Forelimb muscle (tissue), 1 donor: ENCODE data around the gene C16orf87. TPM values are rescaled to one million over a fixed set of nuclear protein-coding genes. Genes with fewer than 3 reads are reported as not detected.
"Not testable (repeated sequence)": the region's sequence is repeated elsewhere in the genome, so short reads cannot be mapped to it uniquely, and the experiment has no call there.

Experiments used
- DNase-seq: peaks from one replicate; pipeline ENCODE4 v3.0.0-alpha.2; 2013; ENCODE audit warnings: low read depth
- polyA plus RNA-seq: library from polyadenylated mRNA; unstranded; fragments of 120-200 nt; gene quantifications from one replicate; pipeline ENCODE4 v1.2.1, GENCODE V29; 2013; ENCODE audit not compliant: insufficient read length

C16orf87 gene, protein sequence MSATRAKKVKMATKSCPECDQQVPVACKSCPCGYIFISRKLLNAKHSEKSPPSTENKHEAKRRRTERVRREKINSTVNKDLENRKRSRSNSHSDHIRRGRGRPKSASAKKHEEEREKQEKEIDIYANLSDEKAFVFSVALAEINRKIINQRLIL
- 26.0 TPM for polyA plus RNA-seq

GRCh38 chr16:46830902-46831647, at the start of gene C16orf87:
C16orf87 (minus strand) TSS chr16:46831180; CDS start chr16:46831149, 31 bp downstream.
- DNase-seq = peak; percentile 71

- DNase-seq = no peak
Measured at GRCh38 chr16:46875243-46875642, 44.3 kb upstream of the C16orf87 start.

DNA sequence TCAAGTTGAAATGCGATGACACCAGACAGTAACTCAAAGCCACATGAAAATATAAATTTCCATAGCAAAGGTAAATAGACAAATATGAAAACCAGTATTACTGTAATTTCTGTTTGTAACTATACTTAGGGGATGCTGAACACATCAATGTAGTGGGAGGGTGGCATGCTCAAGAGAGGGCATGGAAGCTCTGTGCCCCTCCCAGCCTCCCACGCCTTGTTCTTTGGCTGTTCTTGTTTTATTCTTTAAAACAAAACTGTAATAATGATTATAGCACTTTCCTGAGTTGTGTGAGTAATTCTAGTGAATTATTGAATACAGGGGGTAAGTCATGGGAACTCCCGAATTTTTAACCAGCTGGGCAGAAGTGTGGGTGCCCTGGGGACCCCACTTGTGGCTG, 42.2 kb upstream of the C16orf87 start:
- DNase-seq = no peak

- DNase-seq = no peak
Measured at GRCh38 chr16:46871597-46871996, 40.6 kb upstream of the C16orf87 start.

DNA sequence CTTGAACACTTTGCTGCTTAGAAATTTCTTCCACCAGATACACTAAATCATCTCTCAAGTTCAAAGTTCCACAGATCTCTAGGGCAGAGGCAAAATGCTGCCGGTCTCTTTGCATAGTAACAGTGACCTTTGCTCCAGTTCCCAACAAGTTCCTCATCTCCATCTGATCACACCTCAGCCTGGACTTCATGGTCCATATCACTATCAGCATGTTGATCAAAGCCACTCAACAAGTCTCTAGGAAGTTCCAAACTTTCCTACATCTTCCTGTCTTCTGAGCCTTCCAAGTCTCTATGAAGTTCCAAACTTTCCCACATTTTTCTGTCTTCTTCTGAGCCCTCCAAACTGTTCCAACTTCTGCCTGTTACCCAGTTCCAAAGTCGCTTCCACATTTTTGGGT, 37.9 kb upstream of the C16orf87 start:
- DNase-seq = not testable (repeated sequence)

- not testable (repeated sequence) for DNase-seq
Measured at GRCh38 chr16:46867486-46867885, 36.5 kb upstream of the C16orf87 start.

- DNase-seq = no peak
Measured at GRCh38 chr16:46866286-46866685, 35.3 kb upstream of the C16orf87 start.

DNA sequence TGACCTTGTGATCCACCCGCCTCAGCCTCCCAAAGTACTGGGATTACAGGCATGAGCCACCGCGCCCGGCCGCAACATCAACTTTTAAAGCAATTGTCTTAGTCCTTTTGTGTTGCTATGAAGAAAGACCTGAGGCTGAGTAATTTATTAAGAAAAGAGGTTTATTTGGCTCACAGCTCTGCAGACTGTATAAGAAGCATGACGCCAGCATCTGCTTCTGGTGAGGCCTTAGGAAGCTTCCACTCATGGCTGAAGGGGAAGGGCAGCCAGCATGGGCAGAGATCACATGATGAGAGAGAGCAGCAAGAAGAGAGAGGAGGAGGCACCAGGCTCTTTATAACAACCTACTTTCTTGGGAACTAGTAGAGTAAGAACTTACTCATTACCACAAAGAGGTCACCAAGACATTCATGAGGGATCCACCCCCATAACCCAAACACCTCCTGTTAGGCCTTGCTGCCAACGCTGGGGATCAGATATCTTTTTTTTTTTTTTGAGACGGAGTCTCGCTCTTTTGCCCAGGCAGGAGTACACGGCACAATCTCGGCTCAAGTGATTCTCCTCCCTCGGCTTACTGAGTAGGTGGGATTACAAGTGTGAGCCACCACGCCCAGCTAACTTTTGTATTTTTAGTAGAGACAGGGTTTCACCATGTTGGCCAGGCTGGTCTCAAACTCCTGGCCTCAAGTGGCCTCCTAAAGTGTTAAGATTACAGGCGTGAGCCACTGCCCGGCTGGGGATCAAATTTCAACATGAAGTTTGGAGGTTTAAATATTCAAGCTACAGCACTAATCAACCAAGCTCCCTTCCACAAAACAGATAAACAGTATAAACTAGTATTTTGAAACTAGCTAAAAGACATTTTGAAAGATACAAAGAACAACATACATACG, 31.8 kb upstream of the C16orf87 start:
- DNase-seq = no peak

DNA sequence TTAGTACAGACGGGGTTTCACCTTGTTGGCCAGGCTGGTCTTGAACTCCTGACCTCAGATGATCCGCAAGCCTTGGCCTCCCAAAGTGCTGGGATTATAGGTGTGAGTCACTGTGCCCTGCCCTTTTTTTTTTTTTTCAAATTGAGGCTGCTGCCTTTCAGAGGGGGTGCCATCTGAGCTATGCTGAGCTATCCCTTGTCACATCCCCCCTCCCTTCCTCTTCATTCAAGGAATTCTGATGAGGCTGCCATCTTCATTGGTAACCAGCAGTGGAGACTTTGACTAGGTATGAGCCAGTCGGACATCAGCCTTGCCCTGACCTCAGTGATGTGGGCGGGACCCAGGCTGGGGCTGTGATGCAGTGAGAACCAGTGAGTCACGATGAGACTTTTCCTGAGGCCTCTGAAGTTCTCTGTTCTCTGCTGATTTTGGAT, 28.8 kb upstream of the C16orf87 start:
- DNase-seq = no peak

- DNase-seq = no peak
Measured at GRCh38 chr16:46858151-46858550, 27.2 kb upstream of the C16orf87 start.

DNA sequence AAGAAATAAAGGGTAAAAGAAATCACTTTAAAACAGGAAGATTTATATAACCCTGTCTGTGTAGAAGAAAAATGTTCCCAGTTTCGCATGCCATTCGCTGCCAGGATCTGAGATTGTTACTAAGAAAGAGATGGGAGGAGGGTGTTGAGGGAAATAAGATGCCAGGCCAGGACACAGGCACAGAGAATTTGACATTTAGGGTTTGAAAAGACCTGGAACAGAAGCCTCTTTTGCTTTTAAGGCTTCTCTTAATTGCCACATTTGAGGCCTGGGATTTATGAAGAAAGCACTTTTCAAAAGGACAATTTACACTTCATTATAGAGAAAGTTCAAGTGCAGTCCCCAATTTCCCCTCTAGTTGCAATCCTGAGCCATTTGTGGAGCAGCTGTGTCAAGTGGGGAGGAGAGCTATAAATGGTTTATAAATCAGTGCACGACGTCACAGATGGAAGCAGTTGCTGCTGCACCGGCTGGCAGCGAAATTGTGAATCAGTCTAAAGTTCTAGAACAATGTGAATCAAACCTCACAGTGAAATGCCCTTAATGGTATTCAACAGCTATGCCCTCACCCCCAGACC, 26.5 kb upstream of the C16orf87 start:
- no peak for DNase-seq

DNA sequence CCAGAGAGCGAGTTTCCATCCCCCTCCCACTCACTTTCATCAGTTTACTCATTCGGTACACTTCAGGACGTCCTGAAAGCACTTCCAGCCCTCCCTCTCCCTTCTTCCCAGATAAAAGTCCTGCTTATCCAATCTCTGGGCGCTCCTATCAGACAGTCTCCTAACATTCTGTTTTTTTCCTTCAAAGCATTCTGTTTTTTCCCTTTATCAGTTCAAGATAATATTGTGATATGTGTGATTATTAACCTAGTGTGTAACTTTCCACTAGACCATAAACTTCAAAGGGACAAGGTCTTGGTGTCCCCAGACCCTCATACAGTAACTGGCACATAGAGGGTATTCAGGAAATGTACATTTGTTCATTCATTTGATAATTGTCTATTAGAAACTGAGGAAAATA, 24.4 kb upstream of the C16orf87 start:
- no peak for DNase-seq

GRCh38 chr16:46854846-46855245, 23.9 kb upstream of the C16orf87 start:
- DNase-seq = no peak

GRCh38 chr16:46853713-46854443, 22.9 kb upstream of the C16orf87 start:
- DNase-seq = no peak

DNA sequence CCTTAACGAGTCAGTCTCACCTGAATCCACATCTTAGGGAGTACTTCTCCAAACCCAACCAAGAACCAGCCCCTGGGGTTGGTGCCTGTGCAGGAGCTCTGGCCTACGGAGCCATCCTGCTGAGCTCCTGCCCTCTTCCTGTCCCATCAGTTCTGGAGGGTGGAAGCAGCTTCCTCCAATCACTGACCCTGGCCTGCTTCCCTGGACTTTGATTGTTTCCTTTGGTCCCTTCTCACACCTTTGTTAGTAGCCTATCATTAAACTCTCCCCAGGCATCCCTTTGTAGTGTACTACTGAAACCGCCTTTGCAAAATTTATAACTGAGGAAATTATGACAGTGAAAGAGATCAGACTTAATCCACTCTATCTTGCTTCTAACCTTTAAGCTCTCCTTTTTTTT, 21.1 kb upstream of the C16orf87 start:
- no peak for DNase-seq

GRCh38 chr16:46850619-46851555, 19.9 kb upstream of the C16orf87 start:
- no peak for DNase-seq

- no peak for DNase-seq
Measured at GRCh38 chr16:46848768-46849764, 18.1 kb upstream of the C16orf87 start.

- DNase-seq = no peak
Measured at GRCh38 chr16:46845952-46846351, 15.0 kb upstream of the C16orf87 start.

- no peak for DNase-seq
Measured at GRCh38 chr16:46844771-46845170, 13.8 kb upstream of the C16orf87 start.
